Thyroid gland (tissue), 4 donors: ENCODE measurements around the gene OR4D2. TPM values are rescaled to one million over a fixed set of nuclear protein-coding genes. Genes with fewer than 3 reads are reported as not detected.

ENCODE experiments used
- DNase-seq, 2 donors: peaks; one replicate each; pipeline ENCODE4 v3.0.0-alpha.2; 2019
- H3K27ac ChIP-seq, 3 donors: fragments of 200-600 bp; sonication (generic); 1 replicate in 2 of 3; 2 replicates in 1 of 3; pipeline ENCODE4 v1.5.1; 2016 to 2019; ENCODE audit warnings: mild to moderate bottlenecking in 1 of 3, moderate library complexity in 1 of 3
- H3K27me3 ChIP-seq: fragments of 200-600 bp; sonication (generic); one replicate; pipeline ENCODE4 v1.5.1; 2019
- H3K36me3 ChIP-seq, 2 donors: fragments of 200-600 bp; sonication (generic); one replicate each; pipeline ENCODE4 v1.5.1; 2016 to 2019
- H3K4me1 ChIP-seq, 2 donors: fragments of 200-600 bp; sonication (generic); one replicate each; pipeline ENCODE4 v1.5.1; 2017 to 2019
- H3K4me3 ChIP-seq, 3 donors: fragments of 200-600 bp; sonication (generic); replicated peaks in 1 of 3; 1 replicate in 2 of 3; 2 replicates in 1 of 3; pipeline ENCODE4 v1.5.1; 2016; ENCODE audit warnings: mild to moderate bottlenecking in 1 of 3
- H3K9me3 ChIP-seq: fragments of 200-600 bp; sonication (generic); one replicate; pipeline ENCODE4 v1.5.1; 2017
- CTCF ChIP-seq, 6 experiments: fragments of 200-600 bp in 3 of 6; fragments of 450-650 bp in 3 of 6; sonication (generic) in 3 of 6; IDR thresholded peaks; one replicate each; pipeline ENCODE4 v1.5.1; 2016 to 2019; ENCODE audit warnings: antibody characterized with exemption in 6 of 6, mild to moderate bottlenecking in 2 of 6, inconsistent platforms in 1 of 6, moderate library complexity in 1 of 6
- POLR2A ChIP-seq, 2 donors: fragments of 450-650 bp; IDR thresholded peaks; one replicate each; pipeline ENCODE4 v1.6.1; 2017; ENCODE audit warnings: antibody characterized with exemption in 2 of 2, mild to moderate bottlenecking in 2 of 2, moderate library complexity in 1 of 2
- WGBS, 2 donors: methylation state at CpG; one replicate each; pipeline ENCODE4 v1.1.5; 2017; 5-methylcytosine and 5-hydroxymethylcytosine counted together
- intact Hi-C: fragments of 100-400 bp; cut with DNase I; formaldehyde crosslinking; loops from one replicate; pipeline ENCODE4 v1.15.1; 2023
- total RNA-seq, 4 donors: library from RNA; depleted of rRNA; stranded (reverse); fragments of >200 nt; gene quantifications; one replicate each; pipeline ENCODE4 v1.2.3, GENCODE V29; 2016

Gene OR4D2
- not detected for total RNA-seq

- Histone ChIP-seq H3K27me3 (no peaks in the 10 kb centered on the region), H3K36me3 (no peaks in the 10 kb centered on the region), H3K4me3 (no peak within 1 kb of the TSS), H3K4me1 (no peaks in the 10 kb centered on the region), H3K27ac (no peak within 1 kb of the TSS), H3K9me3 (no peaks in the 10 kb centered on the region)
- intact Hi-C loops: no loop called here
- TF ChIP-seq POLR2A (IDR thresholded peaks at IDR 0.05): no peak
- no peak for TF ChIP-seq CTCF (IDR thresholded peaks at IDR 0.05)
- DNase-seq: no peak
- WGBS, 2 donors: 60 to 62% methylated on average over 6 of the region's 6 CpGs
Observed at GRCh38 chr17:58166682-58167081, at the start of gene OR4D2. OR4D2 (plus strand) TSS chr17:58166982; CDS start chr17:58169656, 2,674 bp downstream.

- H3K4me1 ChIP-seq: no peaks in the 10 kb centered on the region
- intact Hi-C loops: loop anchor here (10.0 kb wide), 1 partner anchor 993 kb away; no protein-coding TSS in a partner anchor
- no peak for DNase-seq
Observed at GRCh38 chr17:58117382-58117781, 49.4 kb upstream of the OR4D2 start.

GRCh38 chr17:58119491-58119890 is 47.3 kb upstream of the OR4D2 start:
- no peak for DNase-seq
- WGBS, 2 donors: 56 to 62% methylated on average over 3 of the region's 3 CpGs
- no peak overlapping the region for H3K27ac ChIP-seq
- no peaks in the 10 kb centered on the region for H3K27me3 ChIP-seq
- TF ChIP-seq CTCF (IDR thresholded peaks at IDR 0.05) (no peak), POLR2A (IDR thresholded peaks at IDR 0.05) (no peak)
- H3K4me1 ChIP-seq: no peaks in the 10 kb centered on the region
- H3K4me3 ChIP-seq: no peak overlapping the region
- no peaks in the 10 kb centered on the region for H3K9me3 ChIP-seq
- no peaks in the 10 kb centered on the region for H3K36me3 ChIP-seq
- intact Hi-C loops: loop anchor here (10.0 kb wide), 1 partner anchor 995 kb away; no protein-coding TSS in a partner anchor

More at GRCh38 chr17:58117382-58117781, 49.4 kb upstream of the OR4D2 start:
- H3K27ac ChIP-seq: no peak overlapping the region
- no peak overlapping the region for H3K4me3 ChIP-seq
- no peaks in the 10 kb centered on the region for H3K9me3 ChIP-seq
- TF ChIP-seq POLR2A (IDR thresholded peaks at IDR 0.05) (no peak), CTCF (IDR thresholded peaks at IDR 0.05) (no peak)
- H3K27me3 ChIP-seq: no peaks in the 10 kb centered on the region
- WGBS, 2 donors: 90 to 92% methylated on average over 5 of the region's 5 CpGs
- no peaks in the 10 kb centered on the region for H3K36me3 ChIP-seq

- no peak overlapping the region for H3K4me3 ChIP-seq
- H3K27ac ChIP-seq: no peak overlapping the region
- no peak for TF ChIP-seq POLR2A (IDR thresholded peaks at IDR 0.05)
- no peak for TF ChIP-seq CTCF (IDR thresholded peaks at IDR 0.05)
- 25 to 28% methylated on average over 7 of the region's 7 CpGs for whole genome bisulfite sequencing, 2 donors
- peak; percentile 46 to 68 for DNase-seq
- no peaks in the 10 kb centered on the region for H3K36me3 ChIP-seq
- no peaks in the 10 kb centered on the region for H3K4me1 ChIP-seq
- intact Hi-C loops: no loop called here
- no peaks in the 10 kb centered on the region for H3K9me3 ChIP-seq
- no peaks in the 10 kb centered on the region for H3K27me3 ChIP-seq
Observed at GRCh38 chr17:58120195-58120822, 46.5 kb upstream of the OR4D2 start.

- TF ChIP-seq CTCF (IDR thresholded peaks at IDR 0.05) (no peak), POLR2A (IDR thresholded peaks at IDR 0.05) (no peak)
- Histone ChIP-seq H3K27me3 (no peaks in the 10 kb centered on the region), H3K27ac (no peak overlapping the region), H3K9me3 (no peaks in the 10 kb centered on the region), H3K4me3 (no peak overlapping the region), H3K36me3 (no peaks in the 10 kb centered on the region), H3K4me1 (no peaks in the 10 kb centered on the region)
- WGBS, 2 donors: 41 to 50% methylated on average over 5 of the region's 5 CpGs
- DNase-seq: no peak
- intact Hi-C loops: no loop called here
Observed at GRCh38 chr17:58121925-58122324, 44.9 kb upstream of the OR4D2 start.
